HepG2 (cell line): ENCODE data around the gene PTCH1. TPM values are rescaled to one million over a fixed set of nuclear protein-coding genes. Genes with fewer than 3 reads are reported as not detected.

ENCODE experiments used
- CHD2 ChIP-seq: IDR thresholded peaks from 2 replicates; pipeline ENCODE4 v1.6.1; 2011; ENCODE audit warnings: low read depth, low read length, improper control_type of control experiment
- KIAA2018 ChIP-seq: sonication (generic); formaldehyde crosslinking; IDR thresholded peaks from 2 replicates; pipeline ENCODE4 v1.5.0; 2020; ENCODE audit warnings: mild to moderate bottlenecking, missing genetic modification reagents, borderline replicate concordance
- MXI1 ChIP-seq: IDR thresholded peaks from 3 replicates; pipeline ENCODE4 v1.6.1; 2012; ENCODE audit warnings: low read depth, low read length, inconsistent platforms, borderline replicate concordance
- TFDP2 ChIP-seq: sonication (generic); formaldehyde crosslinking; IDR thresholded peaks from 2 replicates; pipeline ENCODE4 v1.4.0; 2020; ENCODE audit warnings: missing genetic modification reagents
- polyA plus RNA-seq, 8 experiments: library from polyadenylated mRNA; depleted of rRNA in 3 of 8; stranded (reverse) in 7 of 8; unstranded in 1 of 8; fragments of >200 nt; fragmentation: Illumina TruSeq in 4 of 8; extraction: Trizol in 4 of 8; gene quantifications; 2 replicates each; pipeline versions ENCODE4 v1.2.1 to v1.2.3, GENCODE V29; 2011 to 2016; ENCODE audit warnings: low read depth in 4 of 8, missing spikeins in 1 of 8, mixed read lengths in 1 of 8; ENCODE audit not compliant: insufficient read depth in 1 of 8
- total RNA-seq, 5 experiments: library from RNA; depleted of rRNA; stranded (reverse); fragments of >200 nt; fragmentation: Illumina TruSeq; extraction: Trizol; gene quantifications; 2 replicates each; pipeline ENCODE4 v1.2.3, GENCODE V29; 2016; ENCODE audit warnings: low read depth in 1 of 5

Gene PTCH1
- total and polyA plus RNA-seq, 2 of the 13 experiments (the other 11 are each of a cell fraction or from before 2014, with no cell fraction given) = 2.8 to 3.9 TPM

- no peak for TF ChIP-seq KIAA2018 (CRISPR knock-in tag)
- no peak for TF ChIP-seq MXI1
- no peak for TF ChIP-seq CHD2
- TF ChIP-seq TFDP2 (CRISPR knock-in tag) = no peak
Observed at GRCh38 chr9:95459851-95460517, 56.8 kb downstream of the PTCH1 start (continued).
